Pancreas (tissue), 10 donors: Measurements from ENCODE around the gene BARX2. TPM values are rescaled to one million over a fixed set of nuclear protein-coding genes. Genes with fewer than 3 reads are reported as not detected.

ENCODE experiments used
- ATAC-seq, 4 donors: fragments of 200-7000 bp; cut with Tn5 transposase; one replicate each; pipeline versions ENCODE4 v1.8.0 to v1.9.1; 2020; ENCODE audit warnings: mild to moderate bottlenecking in 4 of 4, moderate library complexity in 4 of 4
- DNase-seq, 6 donors: peaks; one replicate each; pipeline ENCODE4 v3.0.0-alpha.2; 2020
- FAIRE-seq: peaks from 2 replicates; lab custom pipeline; 2012; peaks lifted over from hg19 to GRCh38; lab: Jason Lieb, UNC
- H3K27ac ChIP-seq, 4 donors: fragments of 200-600 bp; sonication (generic); 1 replicate in 3 of 4; 2 replicates in 1 of 4; pipeline versions ENCODE4 v1.5.0 to v1.8.0; 2020
- H3K27me3 ChIP-seq, 4 donors: fragments of 200-600 bp; one replicate each; pipeline ENCODE4 v1.8.0; 2021
- H3K36me3 ChIP-seq, 3 donors: fragments of 200-600 bp; sonication (generic) in 1 of 3; one replicate each; pipeline versions ENCODE4 v1.5.0 to v1.8.0; 2020 to 2021
- H3K4me1 ChIP-seq, 3 donors: fragments of 200-600 bp; one replicate each; pipeline ENCODE4 v1.8.0; 2021
- H3K4me3 ChIP-seq, 4 donors: fragments of 200-600 bp; sonication (generic) in 2 of 4; one replicate each; pipeline versions ENCODE4 v1.5.0 to v1.8.0; 2020 to 2021
- H3K9me3 ChIP-seq, 4 donors: fragments of 200-600 bp; one replicate each; pipeline ENCODE4 v1.8.0; 2021
- WGBS, 2 donors: extraction: QIAGEN DNeasy Blood & Tissue Kit; methylation state at CpG; one replicate each; pipeline ENCODE4 v1.1.7; 2013; 5-methylcytosine and 5-hydroxymethylcytosine counted together
- intact Hi-C, 3 donors: fragments of 100-400 bp; cut with DNase I; formaldehyde crosslinking; loops; one replicate each; pipeline versions ENCODE4 v1.11.1 to v1.14.2; 2022
- polyA plus RNA-seq, 2 donors: library from polyadenylated mRNA; stranded (reverse); fragments of 200-250 nt; gene quantifications; one replicate each; pipeline ENCODE4 v1.2.3, GENCODE V29; 2013
- total RNA-seq, 6 donors: library from RNA; stranded (reverse); fragmentation: NEBNext Ultra II Directional in 4 of 6; extraction: Animal tissue kit (Norgen Biotek cat#: 25700) in 4 of 6; gene quantifications; one replicate each; pipeline versions ENCODE4 v1.2.1 to v1.2.4, GENCODE V29; 2021 to 2023
- TF ChIP-seq, protein P1 (sequence below), 4 donors: fragments of 200-600 bp; sonication (generic) in 3 of 4; IDR thresholded peaks; one replicate each; pipeline versions ENCODE4 v1.5.0 to v1.8.0; 2021; ENCODE audit warnings: antibody characterized with exemption in 4 of 4
- donor health status: healthy with polysubstance abuse.
- donor health status: DM: no; HTN: no; CAD: no; lungs with moderate emphysema.
- donor health status: DM: no; HTN: no; CAD: no.
- donor health status: control.
- donor health status: control.
- donor health status: Bipolar disorder and iron deficiency.
- donor health status: DM: yes; HTN: yes; CAD: no.
- donor health status: DM: no; HTN: no; CAD: no.
- donor health status: DM: no; HTN: no; CAD: no.
- donor health status: DM: yes; HTN: yes; CAD: no.

Gene BARX2
- total and polyA plus RNA-seq, 8 donors: 3.8 to 9.9 (median 5.2) TPM

DNA sequence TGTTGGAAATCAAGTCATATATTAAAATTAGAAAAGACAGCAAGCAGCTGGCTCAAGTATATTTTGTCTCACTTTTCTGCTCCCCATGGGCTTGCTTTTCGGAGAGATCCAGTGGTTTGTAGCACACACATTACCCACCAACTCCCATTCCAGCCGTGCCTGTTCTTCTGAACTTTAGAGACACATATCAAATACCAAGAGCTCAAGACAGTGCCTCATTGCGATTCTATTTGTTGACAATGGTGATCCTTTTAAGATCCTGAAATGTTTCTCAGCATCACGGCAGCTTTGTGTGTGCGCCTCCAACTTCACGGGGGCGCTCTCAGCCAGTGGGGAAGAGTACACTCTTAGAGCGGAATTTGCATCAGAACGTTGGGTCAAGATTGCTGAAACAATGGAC lies 52.9 kb downstream of the BARX2 start:
- H3K4me1 ChIP-seq: no peaks in the 10 kb centered on the region
- H3K36me3 ChIP-seq: no peaks in the 10 kb centered on the region
- H3K27ac ChIP-seq: no peak overlapping the region
- H3K4me3 ChIP-seq: no peak overlapping the region
- H3K27me3 ChIP-seq: no peaks in the 10 kb centered on the region
- TF ChIP-seq, protein P1, sequence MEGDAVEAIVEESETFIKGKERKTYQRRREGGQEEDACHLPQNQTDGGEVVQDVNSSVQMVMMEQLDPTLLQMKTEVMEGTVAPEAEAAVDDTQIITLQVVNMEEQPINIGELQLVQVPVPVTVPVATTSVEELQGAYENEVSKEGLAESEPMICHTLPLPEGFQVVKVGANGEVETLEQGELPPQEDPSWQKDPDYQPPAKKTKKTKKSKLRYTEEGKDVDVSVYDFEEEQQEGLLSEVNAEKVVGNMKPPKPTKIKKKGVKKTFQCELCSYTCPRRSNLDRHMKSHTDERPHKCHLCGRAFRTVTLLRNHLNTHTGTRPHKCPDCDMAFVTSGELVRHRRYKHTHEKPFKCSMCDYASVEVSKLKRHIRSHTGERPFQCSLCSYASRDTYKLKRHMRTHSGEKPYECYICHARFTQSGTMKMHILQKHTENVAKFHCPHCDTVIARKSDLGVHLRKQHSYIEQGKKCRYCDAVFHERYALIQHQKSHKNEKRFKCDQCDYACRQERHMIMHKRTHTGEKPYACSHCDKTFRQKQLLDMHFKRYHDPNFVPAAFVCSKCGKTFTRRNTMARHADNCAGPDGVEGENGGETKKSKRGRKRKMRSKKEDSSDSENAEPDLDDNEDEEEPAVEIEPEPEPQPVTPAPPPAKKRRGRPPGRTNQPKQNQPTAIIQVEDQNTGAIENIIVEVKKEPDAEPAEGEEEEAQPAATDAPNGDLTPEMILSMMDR (IDR thresholded peaks at IDR 0.05): no peak
- ATAC-seq (no peak), FAIRE-seq (no peak), DNase-seq (no peak)
- 87 to 94% methylated on average over 9 of the region's 9 CpGs for WGBS, 2 donors
- intact Hi-C loops: no loop called here
- no peaks in the 10 kb centered on the region for H3K9me3 ChIP-seq

DNA sequence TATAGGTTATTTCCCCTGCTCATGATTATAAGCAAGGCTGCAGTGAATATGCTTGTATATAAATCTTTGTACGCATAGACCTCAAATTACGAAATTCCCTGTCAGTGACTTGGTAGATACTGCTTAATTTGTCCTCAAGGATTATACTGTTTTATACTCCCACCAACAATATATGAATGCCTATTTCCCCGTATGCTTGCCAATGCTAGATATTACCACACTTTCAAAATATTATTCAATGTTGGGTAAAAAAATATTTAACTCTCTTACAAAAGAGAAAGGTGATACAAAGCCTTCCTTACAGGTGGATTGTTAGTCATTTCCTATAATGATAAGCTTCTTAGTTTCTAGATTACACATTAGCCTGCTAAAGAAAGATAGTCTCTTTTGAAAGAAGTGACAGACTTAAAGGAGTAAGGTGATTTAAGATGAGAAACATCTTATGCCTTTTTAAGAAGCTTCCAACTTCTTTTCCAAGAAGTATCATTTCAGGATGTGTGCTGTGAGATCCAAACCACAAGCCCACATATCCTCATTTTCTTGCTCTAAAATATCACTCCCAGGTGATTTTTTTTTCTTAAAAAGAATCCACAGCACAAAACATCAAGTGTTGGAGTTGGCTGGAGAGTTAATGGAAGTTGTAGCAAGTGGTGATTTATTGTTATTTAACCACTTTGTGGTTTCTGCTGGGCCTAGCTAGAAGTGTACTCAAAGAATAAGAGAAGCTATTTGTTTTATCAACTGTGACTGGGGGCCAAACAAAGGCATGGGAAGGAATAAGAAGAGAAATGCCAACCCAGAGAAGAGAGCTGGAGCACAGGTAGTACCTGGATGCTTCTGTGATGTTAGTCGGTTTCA lies 59.2 kb downstream of the BARX2 start:
- TF ChIP-seq, protein P1 (IDR thresholded peaks at IDR 0.05): no peak

DNA sequence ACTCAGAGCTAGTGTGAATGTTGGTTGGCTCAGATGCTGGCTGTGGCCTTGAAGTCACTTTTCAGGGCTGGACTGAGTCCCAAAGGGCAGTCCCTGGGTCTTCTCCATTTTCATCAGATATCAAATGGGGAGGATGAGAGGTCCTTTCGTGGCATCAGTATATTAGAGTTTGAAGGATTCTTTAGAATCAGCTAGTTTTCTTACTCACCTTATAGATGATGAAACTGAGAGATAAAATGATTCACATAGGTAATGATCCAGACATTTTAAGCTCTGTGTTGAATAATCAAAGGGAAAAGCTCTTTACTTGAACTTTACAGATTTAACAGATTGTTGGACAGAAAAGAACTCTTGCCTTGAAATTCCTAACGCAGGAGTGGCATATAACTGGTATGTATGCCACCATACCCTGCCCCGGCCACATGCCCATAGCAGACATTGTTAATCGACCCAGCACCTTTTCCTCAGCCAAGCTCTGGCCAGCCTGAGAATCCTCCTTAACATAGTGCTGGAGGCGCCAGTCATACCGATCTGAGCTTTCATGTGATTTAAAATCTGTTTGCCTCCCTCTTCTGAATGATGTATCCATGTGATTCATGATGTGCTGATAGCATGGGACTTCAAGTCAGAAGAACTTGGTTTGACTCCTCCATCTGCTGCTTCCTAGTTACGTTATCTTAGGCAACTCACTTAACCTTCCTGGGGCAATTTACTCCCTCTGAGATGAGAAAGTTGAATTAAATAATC lies 60.0 kb downstream of the BARX2 start:
- TF ChIP-seq, protein P1 (IDR thresholded peaks at IDR 0.05): no peak
- 56 to 65% methylated on average over 7 of the region's 7 CpGs for WGBS, 2 donors
- H3K9me3 ChIP-seq: no peaks in the 10 kb centered on the region
- H3K4me1 ChIP-seq: no peaks in the 10 kb centered on the region
- no peak for ATAC-seq
- no peak overlapping the region for H3K4me3 ChIP-seq
- no peaks in the 10 kb centered on the region for H3K27me3 ChIP-seq
- intact Hi-C loops: no loop called here
- no peak for DNase-seq
- H3K36me3 ChIP-seq: no peaks in the 10 kb centered on the region
- no peak for FAIRE-seq
- peak overlapping the region in 3 of 4 donors; percentile 28 to 66 (median 29) for H3K27ac ChIP-seq

More for the DNA sequence above, 59.2 kb downstream of the BARX2 start:
- H3K4me1 ChIP-seq: no peaks in the 10 kb centered on the region
- H3K27me3 ChIP-seq: no peaks in the 10 kb centered on the region
- 51 to 54% methylated on average over 4 of the region's 4 CpGs for WGBS, 2 donors
- FAIRE-seq (no peak), DNase-seq (no peak), ATAC-seq (peak in 3 of 4 donors; percentile 48 to 69 (median 68))
- H3K36me3 ChIP-seq: no peaks in the 10 kb centered on the region
- intact Hi-C loops: no loop called here
- H3K9me3 ChIP-seq: no peaks in the 10 kb centered on the region
- H3K27ac ChIP-seq: peak overlapping the region in 3 of 4 donors; percentile 28 to 66 (median 29)
- H3K4me3 ChIP-seq: no peak overlapping the region

DNA sequence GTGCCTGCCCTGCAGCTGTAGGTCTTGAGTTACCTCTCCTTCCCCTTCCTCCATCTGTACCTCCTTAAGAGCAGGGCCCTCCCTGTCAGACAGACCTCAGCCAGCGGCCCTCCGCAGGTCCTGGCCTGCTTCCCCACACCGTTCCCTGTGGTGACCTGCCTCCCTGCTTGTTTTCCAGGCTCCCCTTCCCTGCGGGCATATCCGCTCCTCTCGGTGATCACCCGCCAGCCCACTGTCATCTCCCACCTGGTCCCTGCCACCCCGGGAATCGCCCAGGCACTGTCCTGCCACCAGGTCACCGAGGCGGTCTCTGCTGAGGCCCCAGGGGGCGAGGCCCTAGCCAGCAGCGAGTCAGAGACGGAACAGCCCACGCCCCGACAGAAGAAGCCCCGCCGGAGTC lies 60.9 kb downstream of the BARX2 start:
- no peaks in the 10 kb centered on the region for H3K9me3 ChIP-seq
- 88 to 92% methylated on average over 18 of the region's 18 CpGs for WGBS, 2 donors
- TF ChIP-seq, protein P1 (IDR thresholded peaks at IDR 0.05): no peak
- intact Hi-C loops: no loop called here
- no peaks in the 10 kb centered on the region for H3K27me3 ChIP-seq
- DNase-seq: peak in 1 of 6 donors; percentile 53
- no peak for FAIRE-seq
- no peaks in the 10 kb centered on the region for H3K4me1 ChIP-seq
- no peaks in the 10 kb centered on the region for H3K36me3 ChIP-seq
- peak overlapping the region in 2 of 4 donors; percentile 29 to 66 for H3K27ac ChIP-seq
- ATAC-seq: no peak
- no peak overlapping the region for H3K4me3 ChIP-seq
